ENCODE data around the gene EIF2D. TPM values are rescaled to one million over a fixed set of nuclear protein-coding genes. Genes with fewer than 3 reads are reported as not detected.

EIF2D gene, protein sequence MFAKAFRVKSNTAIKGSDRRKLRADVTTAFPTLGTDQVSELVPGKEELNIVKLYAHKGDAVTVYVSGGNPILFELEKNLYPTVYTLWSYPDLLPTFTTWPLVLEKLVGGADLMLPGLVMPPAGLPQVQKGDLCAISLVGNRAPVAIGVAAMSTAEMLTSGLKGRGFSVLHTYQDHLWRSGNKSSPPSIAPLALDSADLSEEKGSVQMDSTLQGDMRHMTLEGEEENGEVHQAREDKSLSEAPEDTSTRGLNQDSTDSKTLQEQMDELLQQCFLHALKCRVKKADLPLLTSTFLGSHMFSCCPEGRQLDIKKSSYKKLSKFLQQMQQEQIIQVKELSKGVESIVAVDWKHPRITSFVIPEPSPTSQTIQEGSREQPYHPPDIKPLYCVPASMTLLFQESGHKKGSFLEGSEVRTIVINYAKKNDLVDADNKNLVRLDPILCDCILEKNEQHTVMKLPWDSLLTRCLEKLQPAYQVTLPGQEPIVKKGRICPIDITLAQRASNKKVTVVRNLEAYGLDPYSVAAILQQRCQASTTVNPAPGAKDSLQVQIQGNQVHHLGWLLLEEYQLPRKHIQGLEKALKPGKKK
- 72.1 and 75.8 TPM in 2 replicates for total RNA-seq (2014; rRNA removed; shearing (Covaris generic); ENCODE audit: low replicate concordance)

DNA sequence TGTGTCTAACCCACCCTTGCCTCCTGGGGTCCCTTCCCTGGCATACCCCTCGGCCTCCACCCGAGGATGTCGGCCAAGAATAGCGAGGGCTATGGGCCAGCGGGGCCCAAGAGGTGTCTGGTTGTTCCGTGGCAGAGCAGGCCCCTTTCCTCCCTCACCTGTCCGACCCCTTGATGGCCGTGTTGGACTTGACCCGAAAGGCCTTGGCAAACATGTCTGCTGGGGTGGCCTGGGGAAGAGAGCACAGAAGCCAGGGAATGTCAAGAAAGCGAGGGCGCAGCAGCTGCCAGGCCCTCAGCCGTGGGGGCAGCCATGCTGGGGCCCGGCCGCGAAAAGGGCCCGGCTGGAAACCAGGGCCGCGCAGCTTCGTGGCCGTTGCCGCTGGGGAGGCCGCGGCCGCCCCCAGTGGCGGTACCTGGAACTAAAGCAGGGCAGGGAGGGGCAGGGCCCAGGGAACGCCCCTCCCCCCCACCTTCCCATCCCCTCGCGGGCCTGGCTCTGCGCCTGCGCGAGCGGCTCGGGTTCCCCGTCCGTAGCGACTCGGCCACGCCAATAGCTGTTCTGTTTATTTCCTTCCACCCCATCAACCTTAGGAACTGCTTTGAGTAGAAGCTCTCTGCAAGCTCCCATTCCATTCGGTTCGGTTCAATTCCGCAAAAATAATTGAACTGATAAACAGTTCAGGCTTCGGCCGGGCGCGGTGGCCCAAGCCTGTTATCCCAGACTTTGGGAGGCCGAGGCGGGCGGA is at the start of gene EIF2D:
TSS of gene EIF2D (minus strand) at position 337 of the 748 bp plus-strand sequence. CDS start at position 214, 123 bp downstream.
- Histone ChIP-seq H3K9me3 (no peaks in the 10 kb centered on the region), H3K36me3 (peaks cover 26% of the 10 kb centered on the region), H3K4me3 (peak within 1 kb of the TSS; percentile 89), H3K27me3 (no peaks in the 10 kb centered on the region)
- peak; percentile 92 for DNase-seq

DNA sequence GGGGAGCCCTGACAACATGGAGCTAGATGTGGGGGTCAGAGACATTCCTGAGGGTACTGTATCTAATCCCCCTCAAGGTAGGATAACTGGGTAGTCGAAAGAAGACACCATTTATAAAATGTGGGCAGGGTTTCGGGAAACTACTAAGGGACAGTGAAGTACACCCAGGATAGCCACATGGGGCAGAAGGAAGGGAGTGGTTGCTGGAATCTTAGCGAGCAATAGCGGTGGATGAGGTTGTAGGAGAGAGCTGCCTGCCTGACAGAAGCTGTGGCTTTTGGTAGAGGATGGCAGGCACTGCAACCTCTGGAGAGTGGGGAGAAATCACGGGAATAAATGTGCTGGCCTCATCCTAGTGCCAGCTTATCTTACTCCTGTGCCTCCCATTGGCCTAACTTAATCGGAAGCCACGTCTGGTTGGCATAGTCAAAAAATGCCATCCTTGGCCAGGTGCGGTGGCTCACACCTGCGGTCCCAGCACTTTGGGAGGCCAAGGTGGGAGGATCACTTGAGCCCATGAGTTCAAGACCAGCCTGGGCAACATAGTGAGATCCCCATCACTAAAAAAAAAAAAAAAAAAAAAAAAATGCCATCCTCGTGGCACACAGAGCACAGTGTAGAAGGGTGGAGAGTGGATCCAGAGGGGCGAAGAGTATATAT is 49.0 kb upstream of the EIF2D start:
- no peak for DNase-seq
- H3K36me3 ChIP-seq = no peaks in the 10 kb centered on the region
- no peaks in the 10 kb centered on the region for H3K9me3 ChIP-seq
- peaks cover 21% of the 10 kb centered on the region for H3K27me3 ChIP-seq
- H3K4me3 ChIP-seq = no peak overlapping the region

DNA sequence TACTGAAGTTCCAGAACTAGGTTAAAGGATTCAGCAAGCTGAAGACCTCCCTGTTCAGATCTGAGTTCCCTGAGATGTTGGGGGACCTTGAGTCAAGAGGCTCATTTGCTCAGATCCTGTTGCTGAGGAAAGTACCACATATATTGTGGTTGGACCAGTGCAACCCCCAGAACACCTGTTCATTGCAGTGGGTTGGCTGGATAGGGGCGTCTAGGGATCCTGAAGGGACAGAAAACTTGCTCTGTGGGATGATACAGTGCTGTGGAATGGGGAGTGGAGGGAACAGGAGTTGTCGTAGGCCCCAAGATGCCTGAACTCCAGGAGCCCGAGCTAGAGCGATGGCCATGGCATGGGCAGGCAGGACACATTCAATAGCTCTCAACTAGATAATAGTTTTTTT is 47.9 kb upstream of the EIF2D start:
- Histone ChIP-seq H3K4me3 (no peak overlapping the region), H3K36me3 (no peaks in the 10 kb centered on the region), H3K27me3 (peaks cover 21% of the 10 kb centered on the region), H3K9me3 (no peaks in the 10 kb centered on the region)
- no peak for DNase-seq

DNA sequence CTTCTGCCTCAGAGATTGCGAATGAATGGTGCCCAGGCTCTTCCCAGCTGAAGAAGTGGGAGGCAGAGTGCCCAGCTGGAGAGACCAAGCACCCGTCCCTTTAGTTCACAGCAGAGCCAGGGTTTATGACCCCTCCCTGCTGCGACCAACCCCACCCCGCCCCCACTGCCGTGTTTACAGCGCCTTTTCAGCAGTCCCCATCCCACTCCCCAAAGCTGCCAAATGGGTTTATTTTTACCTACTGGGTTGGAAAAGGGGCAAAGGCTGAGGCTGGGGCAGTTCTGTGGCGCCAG is 46.7 kb upstream of the EIF2D start:
- no peak overlapping the region for H3K4me3 ChIP-seq
- H3K9me3 ChIP-seq = no peaks in the 10 kb centered on the region
- no peaks in the 10 kb centered on the region for H3K36me3 ChIP-seq
- no peak for DNase-seq
- peaks cover 13% of the 10 kb centered on the region for H3K27me3 ChIP-seq

DNA sequence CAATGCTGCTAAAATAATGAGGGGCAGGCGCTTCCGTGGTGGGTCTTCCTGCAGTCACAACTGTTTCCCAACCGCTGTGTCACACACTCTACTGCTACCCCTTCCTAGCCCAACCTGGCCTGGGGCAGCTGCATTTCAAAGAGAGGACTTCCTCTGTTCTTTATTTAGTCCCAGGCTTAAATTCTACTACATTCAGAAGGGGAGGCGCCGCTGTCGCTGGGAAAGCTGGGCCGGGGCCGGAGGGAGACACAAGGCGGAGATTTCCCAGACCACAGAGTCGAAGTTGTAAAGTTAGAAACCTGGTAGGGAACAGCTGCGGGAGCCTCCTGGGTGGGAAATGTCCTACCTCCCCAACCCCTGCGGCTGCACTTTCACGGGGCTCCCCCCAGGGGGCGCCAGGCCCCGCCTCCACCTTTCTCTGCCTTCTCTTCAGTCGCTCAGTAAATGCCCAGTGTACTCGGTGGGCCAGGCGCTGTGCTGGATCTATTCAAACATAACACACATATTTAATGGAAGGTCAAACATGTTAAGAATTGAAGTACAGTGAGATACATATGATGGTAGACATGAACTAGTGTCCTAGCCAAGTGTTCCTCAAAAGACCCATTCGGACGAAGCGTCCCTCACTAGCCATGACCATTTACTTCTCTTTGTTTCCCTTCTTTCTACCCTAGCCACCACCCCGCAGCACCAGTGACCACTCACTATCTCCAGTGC is 46.2 kb upstream of the EIF2D start:
- H3K9me3 ChIP-seq = no peaks in the 10 kb centered on the region
- no peak overlapping the region for H3K4me3 ChIP-seq
- no peak for DNase-seq
- peaks cover 8% of the 10 kb centered on the region for H3K27me3 ChIP-seq
- H3K36me3 ChIP-seq = no peaks in the 10 kb centered on the region; the same call in 1 of the 2 replicates

DNA sequence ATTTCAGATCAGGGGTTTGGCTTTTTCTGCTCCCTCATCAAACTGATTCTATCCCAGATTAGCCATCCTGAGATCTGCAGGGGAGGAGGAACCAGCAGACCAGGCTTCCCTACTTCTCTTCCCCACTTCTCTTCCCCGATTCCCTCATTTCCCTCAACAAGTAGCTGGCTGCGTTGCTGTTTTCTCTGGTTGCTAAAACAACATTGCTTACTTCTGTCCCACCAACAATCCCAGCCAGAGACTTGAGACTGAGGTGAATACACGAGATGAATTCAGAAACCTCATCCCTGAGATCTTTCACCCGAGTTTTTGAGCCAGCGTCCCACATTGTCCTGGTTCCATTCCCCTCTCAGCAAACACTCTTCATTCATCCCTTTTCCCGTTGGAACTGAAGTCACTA is 45.5 kb upstream of the EIF2D start:
- H3K36me3 ChIP-seq = peaks cover 2% of the 10 kb centered on the region; the same call in 1 of the 2 replicates
- no peak for DNase-seq
- H3K4me3 ChIP-seq = no peak overlapping the region
- no peaks in the 10 kb centered on the region for H3K9me3 ChIP-seq
- H3K27me3 ChIP-seq = peaks cover 1% of the 10 kb centered on the region

DNA sequence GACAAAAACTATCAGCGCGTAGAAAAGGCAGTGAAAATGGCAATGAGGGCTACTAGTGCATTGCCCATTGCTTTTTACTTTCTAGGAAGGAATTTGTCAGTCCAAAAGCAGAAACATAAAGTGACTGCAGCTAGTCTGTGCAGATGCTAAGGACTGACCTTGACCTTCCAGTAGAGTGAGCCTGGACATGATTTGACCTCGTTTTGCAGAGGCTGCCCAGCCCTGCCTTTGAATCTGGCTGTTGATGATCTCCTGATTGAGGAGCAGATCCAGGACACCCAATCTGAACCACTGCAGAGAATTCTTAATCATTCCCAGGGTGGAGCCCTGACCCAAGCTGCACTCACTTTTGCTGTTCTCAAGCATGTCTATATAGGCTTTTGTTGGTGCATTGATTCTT is 44.7 kb upstream of the EIF2D start:
- DNase-seq = no peak
- Histone ChIP-seq H3K27me3 (no peaks in the 10 kb centered on the region), H3K4me3 (no peak overlapping the region), H3K9me3 (no peaks in the 10 kb centered on the region), H3K36me3 (peaks cover 2% of the 10 kb centered on the region; the same call in 1 of the 2 replicates)

DNA sequence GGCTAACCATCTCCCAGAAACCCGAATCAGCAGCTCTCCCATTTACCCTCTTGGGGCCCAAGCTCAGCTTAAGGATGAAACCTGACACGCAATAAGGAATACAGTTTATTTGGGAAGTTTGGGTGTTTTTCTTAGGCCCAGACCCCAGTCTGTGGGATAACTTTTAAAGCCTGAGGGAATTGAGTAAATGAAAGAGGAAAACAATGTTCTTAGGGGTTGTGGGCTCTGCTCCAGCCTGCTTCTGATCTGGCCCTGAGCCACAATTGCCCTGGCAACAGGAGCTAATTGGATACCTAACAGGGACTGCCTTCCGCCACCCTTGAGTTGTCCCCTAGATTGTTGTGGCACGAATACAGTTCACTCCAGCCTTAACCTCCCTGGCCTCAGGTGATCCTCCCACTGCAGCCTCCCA is 43.2 kb upstream of the EIF2D start:
- Histone ChIP-seq H3K4me3 (no peak overlapping the region), H3K36me3 (peaks cover 11% of the 10 kb centered on the region), H3K9me3 (no peaks in the 10 kb centered on the region), H3K27me3 (no peaks in the 10 kb centered on the region)
- no peak for DNase-seq

DNA sequence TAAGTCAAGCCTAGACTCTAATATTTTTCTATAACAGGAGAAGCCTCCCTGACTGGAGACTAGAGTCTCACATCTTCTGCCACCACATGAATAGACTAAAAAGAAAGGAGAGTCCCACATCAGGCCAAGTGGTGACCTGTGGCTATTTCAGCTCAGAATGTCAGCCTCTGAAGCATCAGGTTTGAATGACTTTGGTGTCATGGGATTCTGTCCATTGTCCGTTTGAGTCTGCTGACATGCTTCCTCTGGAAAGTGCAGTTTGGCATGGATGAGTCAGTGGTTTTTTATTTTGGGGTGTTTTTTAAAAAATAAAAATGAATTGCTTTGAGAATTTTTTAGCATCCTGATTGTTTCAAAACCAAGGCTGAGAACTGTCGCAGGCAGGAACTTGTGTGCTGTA is 42.6 kb upstream of the EIF2D start:
- Histone ChIP-seq H3K27me3 (no peaks in the 10 kb centered on the region), H3K36me3 (peaks cover 11% of the 10 kb centered on the region), H3K4me3 (no peak overlapping the region), H3K9me3 (no peaks in the 10 kb centered on the region)
- DNase-seq = no peak

DNA sequence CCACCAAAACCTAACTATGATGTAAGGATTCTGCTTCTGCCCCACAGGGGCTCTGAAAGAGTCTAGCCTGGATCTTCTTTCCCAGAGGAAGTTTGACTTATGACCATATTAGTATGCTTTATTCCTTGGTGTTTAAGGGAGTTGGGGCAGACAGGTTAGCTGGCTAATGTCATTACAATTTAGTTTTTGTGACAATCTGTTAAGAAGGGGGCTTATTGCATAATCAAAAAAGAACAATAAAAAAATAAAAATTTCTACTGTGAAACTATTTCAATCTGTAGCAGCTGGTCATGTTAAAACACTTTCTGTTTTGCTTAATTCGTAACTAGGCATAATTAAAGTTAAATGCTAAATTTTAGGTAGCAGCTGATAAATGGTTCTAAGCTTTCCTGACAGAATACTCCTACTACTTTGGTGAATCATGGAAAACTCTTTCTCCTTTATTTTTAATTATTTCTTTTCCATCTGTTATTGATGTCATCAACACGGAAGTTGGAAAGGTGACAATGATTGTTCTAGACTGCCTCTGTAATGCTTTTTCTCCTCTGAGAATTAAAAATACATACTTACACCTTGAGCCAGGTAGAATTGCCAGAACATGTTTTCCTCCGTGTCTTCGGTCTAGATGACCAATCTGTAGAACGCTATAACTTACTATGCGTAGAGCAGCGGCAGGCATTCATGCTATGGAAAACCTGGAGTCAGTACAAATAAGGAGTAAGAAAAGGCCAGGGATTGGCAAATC is 41.6 kb upstream of the EIF2D start:
- H3K4me3 ChIP-seq = no peak overlapping the region
- H3K9me3 ChIP-seq = no peaks in the 10 kb centered on the region
- no peaks in the 10 kb centered on the region for H3K27me3 ChIP-seq
- DNase-seq = no peak
- peaks cover 14% of the 10 kb centered on the region for H3K36me3 ChIP-seq

DNA sequence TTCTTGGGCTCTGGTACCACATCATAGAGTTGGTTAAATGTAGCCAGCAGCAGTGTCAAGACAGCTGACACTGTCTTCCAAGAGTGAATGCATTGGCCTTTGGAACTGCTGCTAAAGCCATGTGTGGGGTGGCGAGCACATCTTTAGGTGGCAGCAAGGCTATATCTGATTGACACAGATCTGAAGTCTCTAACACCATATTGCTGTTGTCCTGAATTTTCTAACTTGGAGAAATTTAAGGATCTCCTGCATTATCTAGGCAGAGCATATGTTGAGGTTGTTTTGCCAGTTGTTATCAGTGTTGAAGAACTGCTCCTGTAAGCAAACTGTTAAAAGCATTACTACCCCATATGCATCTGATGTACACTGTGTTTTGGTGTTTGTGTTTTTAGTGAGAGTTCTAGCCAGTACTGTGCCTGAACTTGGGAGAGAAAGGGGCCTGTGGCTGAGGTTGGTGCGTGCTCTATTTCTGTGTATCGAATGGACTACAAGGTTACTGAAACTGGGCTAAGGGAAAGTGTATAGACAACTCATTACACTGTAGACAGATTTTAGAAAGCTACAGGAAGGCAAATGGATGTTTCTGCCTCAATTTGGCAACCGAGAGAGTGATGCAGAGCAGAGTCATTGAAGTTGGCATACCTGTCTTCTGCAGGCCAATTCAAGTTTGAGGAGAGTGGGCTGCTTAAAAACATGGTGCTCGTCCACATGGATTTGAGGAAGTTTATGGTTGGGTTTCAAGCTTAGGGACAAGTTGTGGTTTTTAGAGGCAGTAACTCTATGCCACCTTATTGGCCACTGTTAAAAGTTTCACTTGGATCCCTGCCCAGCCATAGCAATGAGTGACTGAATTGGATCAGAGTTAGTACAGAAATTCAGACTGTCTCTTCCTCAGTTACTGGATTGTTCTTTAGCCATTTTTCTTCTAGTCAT is 40.0 kb upstream of the EIF2D start:
- Histone ChIP-seq H3K9me3 (no peaks in the 10 kb centered on the region), H3K27me3 (no peaks in the 10 kb centered on the region), H3K4me3 (no peak overlapping the region), H3K36me3 (peaks cover 25% of the 10 kb centered on the region)
- DNase-seq = peak; percentile 37

DNA sequence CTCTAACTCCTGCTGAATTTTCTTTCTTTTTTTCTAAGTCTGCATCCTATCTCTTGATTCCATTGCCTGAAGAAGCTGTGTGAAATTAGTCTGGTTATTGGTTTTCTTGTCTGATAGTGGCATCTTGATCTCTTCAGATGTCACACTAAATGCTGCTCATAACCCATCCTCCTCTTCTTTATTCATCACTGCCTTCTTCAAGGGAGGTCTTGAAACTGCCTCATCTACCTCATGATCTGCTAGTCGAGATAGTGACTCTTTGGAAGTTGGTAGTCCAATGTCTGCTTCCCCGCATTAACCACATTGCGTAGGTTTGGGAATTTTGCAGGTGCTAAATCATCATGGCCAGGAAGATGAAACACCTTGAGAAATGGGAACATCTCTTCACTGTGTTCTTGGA is 38.7 kb upstream of the EIF2D start:
- Histone ChIP-seq H3K4me3 (no peak overlapping the region), H3K27me3 (no peaks in the 10 kb centered on the region), H3K36me3 (peaks cover 31% of the 10 kb centered on the region), H3K9me3 (no peaks in the 10 kb centered on the region)
- DNase-seq = no peak

DNA sequence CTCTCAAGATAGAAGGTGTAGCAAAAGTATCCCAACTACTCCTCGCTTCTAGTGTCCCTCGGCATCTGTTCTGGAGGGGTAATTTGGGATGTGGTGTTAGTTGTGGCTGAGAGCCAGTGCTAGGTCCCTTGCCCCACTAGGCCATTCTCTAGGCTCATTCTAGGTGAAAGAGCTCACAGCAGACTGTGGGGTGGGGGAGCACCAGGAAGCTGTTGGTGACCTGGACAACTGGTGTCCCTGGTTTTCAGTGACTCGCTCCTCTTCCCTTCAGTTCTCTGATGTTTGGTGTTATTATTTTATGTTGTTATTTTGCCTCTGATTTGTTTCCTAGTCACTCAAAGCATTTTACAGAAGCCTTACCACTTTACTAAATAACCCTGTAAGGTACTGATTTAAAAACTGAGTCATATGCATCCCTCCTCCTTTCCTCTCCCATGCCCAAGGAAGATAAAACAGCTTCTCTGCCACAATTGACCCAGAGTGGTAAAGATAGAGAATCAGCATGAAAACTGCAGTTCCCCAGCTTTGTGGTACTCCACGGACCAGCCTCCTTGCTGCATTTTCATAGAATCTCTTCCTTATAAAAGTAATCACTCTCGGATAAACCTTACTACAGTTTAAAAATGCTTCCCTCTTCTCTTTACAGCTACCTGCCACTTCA is 37.1 kb upstream of the EIF2D start:
- Histone ChIP-seq H3K36me3 (peaks cover 31% of the 10 kb centered on the region), H3K4me3 (no peak overlapping the region), H3K9me3 (no peaks in the 10 kb centered on the region), H3K27me3 (no peaks in the 10 kb centered on the region)
- no peak for DNase-seq

DNA sequence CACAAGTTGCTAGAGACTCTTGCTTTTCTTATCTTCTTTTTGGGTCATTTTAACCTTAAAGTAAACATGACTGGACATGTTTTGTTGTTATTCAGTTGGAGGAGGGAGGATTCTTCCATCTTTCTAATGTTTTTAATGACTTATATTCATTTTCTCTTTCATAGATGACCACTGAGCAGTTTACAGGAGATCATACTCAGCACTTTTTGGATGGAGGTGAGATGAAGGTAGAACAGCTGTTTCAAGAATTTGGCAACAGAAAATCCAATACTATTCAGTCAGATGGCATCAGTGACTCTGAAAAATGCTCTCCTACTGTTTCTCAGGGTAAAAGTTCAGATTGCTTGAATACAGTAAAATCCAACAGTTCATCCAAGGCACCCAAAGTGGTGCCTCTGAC is 35.0 kb upstream of the EIF2D start:
- no peaks in the 10 kb centered on the region for H3K9me3 ChIP-seq
- no peak for DNase-seq
- H3K27me3 ChIP-seq = no peaks in the 10 kb centered on the region
- no peak overlapping the region for H3K4me3 ChIP-seq
- H3K36me3 ChIP-seq = peaks cover 37% of the 10 kb centered on the region

DNA sequence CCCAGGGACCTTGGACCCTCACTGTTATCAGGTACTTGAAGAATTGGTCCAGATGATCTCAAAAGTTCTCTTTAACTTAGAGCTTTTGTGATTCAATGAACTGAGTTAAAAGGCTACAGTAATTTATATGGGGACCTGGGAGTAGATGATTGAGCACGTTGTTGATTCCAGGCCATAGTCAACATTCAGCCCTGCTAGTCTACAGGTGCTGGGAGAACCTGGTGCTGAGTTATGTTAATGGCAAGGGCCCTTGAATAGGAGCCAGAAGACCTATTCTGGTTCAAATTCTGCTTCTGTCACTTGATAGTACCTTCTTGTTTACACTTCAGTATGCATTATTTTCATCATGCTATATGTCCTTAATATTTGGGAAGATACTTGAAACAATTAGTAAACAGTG is 34.2 kb upstream of the EIF2D start:
- Histone ChIP-seq H3K4me3 (no peak overlapping the region), H3K27me3 (no peaks in the 10 kb centered on the region), H3K9me3 (no peaks in the 10 kb centered on the region), H3K36me3 (peaks cover 41% of the 10 kb centered on the region)
- DNase-seq = no peak
